K562 (cell line): ENCODE measurements around the gene UVRAG. TPM values are rescaled to one million over a fixed set of nuclear protein-coding genes. Genes with fewer than 3 reads are reported as not detected.

Experiments
- ATAC-seq: fragments of 200-7000 bp; cut with Tn5 transposase; 3 replicates; pipeline ENCODE4 v1.9.1; 2020; ENCODE audit warnings: moderate library complexity
- BruUV-seq: library from RNA; stranded (reverse); fragments of 400-500 nt; replicated peaks from 2 replicates; lab custom pipeline; 2021; lab: Mats Ljungman, UMichigan
- CTCF ChIA-PET: fragments of 300-600 bp; formaldehyde crosslinking; extraction: SDS; loops from one replicate; lab custom pipeline; 2021; ENCODE audit warnings: low intra/inter-chr PET ratio; lab: Yijun Ruan, JAX
- POLR2A ChIA-PET: fragments of 300-600, 350-650 bp; sonication (Branson Sonifier 250); formaldehyde crosslinking; extraction: SDS; loops from one replicate; lab custom pipeline; 2021; ENCODE audit warnings: antibody characterized with exemption, inconsistent platforms; lab: Yijun Ruan, JAX
- DNase-seq, 4 experiments: peaks; one replicate each; pipeline versions ENCODE4 v3.0.0 to v3.0.0-alpha.2; 2011 to 2018; ENCODE audit warnings: low spot score in 3 of 4, mixed read lengths in 3 of 4; ENCODE audit errors: extremely low read depth in 1 of 4
- FAIRE-seq: peaks from 2 replicates; lab custom pipeline; 2011; peaks lifted over from hg19 to GRCh38; lab: Jason Lieb, UNC
- H2AFZ ChIP-seq: 2 replicates; pipeline ENCODE4 v1.6.0; 2011; ENCODE audit warnings: low read depth, low read length, control low read depth, inconsistent platforms
- H3K27ac ChIP-seq: fragments of 200-600 bp; 3 replicates; pipeline ENCODE4 v1.8.0; 2011; ENCODE audit warnings: low read depth, mild to moderate bottlenecking, control low read depth, inconsistent platforms, low read length, moderate library complexity, mixed read lengths; ENCODE audit errors: extremely low read depth
- H3K27me3 ChIP-seq, 2 experiments: fragments of 300-600 bp in 1 of 2; 2 replicates in 1 of 2; 3 replicates in 1 of 2; pipeline versions ENCODE4 v1.6.0 to v1.8.0; 2011; ENCODE audit warnings: inconsistent platforms in 2 of 2, low read length in 2 of 2, mild to moderate bottlenecking in 1 of 2, mixed read lengths in 1 of 2, moderate library complexity in 1 of 2; ENCODE audit not compliant: control insufficient read depth in 2 of 2, insufficient read depth in 2 of 2
- H3K36me3 ChIP-seq: fragments of 300-600 bp; 3 replicates; pipeline ENCODE4 v1.8.0; 2011; ENCODE audit warnings: mild to moderate bottlenecking, low read length, inconsistent platforms; ENCODE audit not compliant: control insufficient read depth, insufficient read depth
- H3K4me1 ChIP-seq, 2 experiments: fragments of 200-600 bp in 1 of 2; replicated peaks in 1 of 2; 2 replicates in 1 of 2; 3 replicates in 1 of 2; pipeline versions ENCODE4 v1.5.1 to v1.8.0; 2011; ENCODE audit warnings: inconsistent platforms in 2 of 2, low read length in 2 of 2, mild to moderate bottlenecking in 1 of 2, mixed read lengths in 1 of 2, moderate library complexity in 1 of 2; ENCODE audit not compliant: control insufficient read depth in 2 of 2, insufficient read depth in 2 of 2
- H3K4me2 ChIP-seq: 2 replicates; pipeline ENCODE4 v1.6.1; 2011; ENCODE audit warnings: low read length, control low read depth, inconsistent platforms, mixed read lengths; ENCODE audit not compliant: insufficient read depth
- H3K4me3 ChIP-seq: fragments of 200-600 bp; sonication (generic), shearing (Covaris generic); 2 replicates; pipeline ENCODE4 v1.5.1; 2016; ENCODE audit warnings: control low read depth, inconsistent platforms
- H3K79me2 ChIP-seq: fragments of 200-600 bp; 3 replicates; pipeline ENCODE4 v1.8.0; 2011; ENCODE audit warnings: low read length, inconsistent platforms; ENCODE audit not compliant: control insufficient read depth, insufficient read depth
- H3K9ac ChIP-seq, 2 experiments: 2 replicates each; pipeline versions ENCODE4 v1.6.0 to v1.6.1; 2011; ENCODE audit warnings: low read depth in 2 of 2, low read length in 2 of 2, control low read depth in 1 of 2, inconsistent platforms in 1 of 2, mild to moderate bottlenecking in 1 of 2, mixed read lengths in 1 of 2; ENCODE audit not compliant: insufficient read depth in 1 of 2
- H3K9me1 ChIP-seq: one replicate; pipeline ENCODE4 v1.6.0; 2011; ENCODE audit warnings: inconsistent platforms, mild to moderate bottlenecking, low read length, moderate library complexity; ENCODE audit not compliant: control insufficient read depth, insufficient read depth
- H3K9me3 ChIP-seq: replicated peaks from 2 replicates; pipeline ENCODE4 v1.5.1; 2011; ENCODE audit warnings: low read depth, low read length, inconsistent platforms; ENCODE audit not compliant: control insufficient read depth, insufficient read depth
- H4K20me1 ChIP-seq: replicated peaks from 2 replicates; pipeline ENCODE4 v1.6.1; 2011; ENCODE audit warnings: low read length, inconsistent platforms, mixed read lengths; ENCODE audit not compliant: control insufficient read depth, insufficient read depth
- MBD2 ChIP-seq: sonication (generic); IDR thresholded peaks from 2 replicates; pipeline ENCODE4 v1.6.1; 2016; ENCODE audit warnings: low read depth, borderline replicate concordance
- POLR3G ChIP-seq: IDR thresholded peaks from 2 replicates; pipeline ENCODE4 v1.6.1; 2011; ENCODE audit not compliant: insufficient read length, insufficient replicate concordance; ENCODE audit errors: extremely low read depth
- PYGO2 ChIP-seq: fragments of 450-650 bp; IDR thresholded peaks from 2 replicates; pipeline ENCODE4 v1.6.1; 2016; ENCODE audit warnings: mild to moderate bottlenecking, missing genetic modification characterization, moderate library complexity, missing compliant biosample characterization
- TAF1 ChIP-seq: IDR thresholded peaks from 2 replicates; pipeline ENCODE4 v1.6.1; 2011; ENCODE audit warnings: mild to moderate bottlenecking, low read length, moderate library complexity; ENCODE audit not compliant: insufficient read depth, control insufficient read depth, severe bottlenecking; ENCODE audit errors: extremely low read depth
- ZBTB8A ChIP-seq: fragments of 450-650 bp; IDR thresholded peaks from 2 replicates; pipeline ENCODE4 v1.6.1; 2018; ENCODE audit warnings: mild to moderate bottlenecking, moderate library complexity; ENCODE audit not compliant: partially characterized antibody
- ZNF384 ChIP-seq: IDR thresholded peaks from 2 replicates; pipeline ENCODE4 v1.6.1; 2012; ENCODE audit warnings: low read depth, low read length, improper control_type of control experiment
- WGBS: fragments of 100-300 bp; shearing (Covaris generic); methylation state at CpG from one replicate; pipeline ENCODE4 v1.1.6; 2016; ENCODE audit warnings: low coverage, mixed read lengths; ENCODE audit not compliant: insufficient coverage; ENCODE audit errors: missing lambda C conversion rate; 5-methylcytosine and 5-hydroxymethylcytosine counted together
- in situ Hi-C: fragments of 300-500 bp; cut with MboI; formaldehyde crosslinking; loops from 4 replicates; pipeline ENCODE4 v1.15.0; 2018; ENCODE audit warnings: inconsistent platforms, mixed read lengths
- intact Hi-C: fragments of 100-400 bp; cut with micrococcal nuclease; formaldehyde crosslinking; loops from 2 replicates; pipeline ENCODE4 v1.14.2; 2022
- polyA plus RNA-seq, 8 experiments: library from polyadenylated mRNA; depleted of rRNA in 4 of 8; stranded (reverse) in 5 of 8; unstranded in 3 of 8; fragments of >200 nt; fragmentation: Nextera tagmentation in 2 of 8; fragmentation: Illumina TruSeq in 1 of 8; extraction: Ambion mirVana in 2 of 8; extraction: Trizol in 1 of 8; gene quantifications; 2 replicates each; pipeline versions ENCODE4 v1.2.1 to v1.2.3, GENCODE V29; 2011 to 2014; ENCODE audit warnings: inconsistent platforms in 1 of 8, missing spikeins in 1 of 8
- total RNA-seq, 7 experiments: library from RNA; depleted of rRNA in 6 of 7; stranded (reverse); fragments of >200 nt in 6 of 7; fragmentation: Illumina TruSeq in 2 of 7; extraction: Trizol in 2 of 7; gene quantifications; 2 replicates each; pipeline versions ENCODE4 v1.2.1 to v1.2.3, GENCODE V29; 2011 to 2021; ENCODE audit warnings: low replicate concordance in 1 of 7
- TF ChIP-seq, protein P1 (sequence below): fragments of 250-450 bp; sonication (Bioruptor Pico); IDR thresholded peaks from 2 replicates; pipeline ENCODE4 v1.5.0; 2020; ENCODE audit warnings: mild to moderate bottlenecking

UVRAG gene
- total and polyA plus RNA-seq, 9 of the 15 experiments (the other 6 are each of a cell fraction or from before 2014, with no cell fraction given), result 3.1 to 17.8 (median 12.4) TPM

DNA sequence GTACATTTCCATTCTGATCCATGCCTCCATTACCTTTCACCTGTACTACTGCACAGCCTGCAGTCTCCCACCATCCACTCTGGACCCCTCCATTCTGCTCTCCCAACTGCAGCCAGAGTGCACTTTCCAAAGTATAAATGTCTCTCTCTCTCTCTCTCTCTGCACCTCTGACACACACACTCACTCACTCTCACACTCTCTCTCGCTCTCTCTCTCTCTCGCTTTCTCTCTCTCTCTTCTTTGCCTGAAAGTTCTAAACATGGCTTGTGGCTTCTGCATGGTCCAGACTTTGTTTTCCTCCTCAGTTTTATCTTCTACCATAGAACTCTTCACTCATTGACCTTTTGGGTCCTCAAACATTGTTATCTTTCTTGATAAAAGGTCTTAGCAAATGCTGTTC lies 314.7 kb downstream of the UVRAG start:
- BruUV-seq, result no TSS peak
- H3K79me2 ChIP-seq, result no peaks in the 10 kb centered on the region
- in situ Hi-C loops (no loop called here), intact Hi-C loops (no loop called here)
- no peaks in the 10 kb centered on the region for H4K20me1 ChIP-seq
- FAIRE-seq (no peak), ATAC-seq (no peak)
- ChIA-PET POLR2A (interaction anchor here (0.5 to 1.7 kb wide), 3 partner anchors 9 to 20 kb away, joined by 3 read pairs; no protein-coding TSS in a partner anchor), CTCF (no interaction called here)
- H3K4me1 ChIP-seq, result no peaks in the 10 kb centered on the region; a peak in 1 of 5 replicates
- H3K9me1 ChIP-seq, result no peaks in the 10 kb centered on the region
- no peak overlapping the region for H2AFZ ChIP-seq
- H3K9me3 ChIP-seq, result no peaks in the 10 kb centered on the region
- H3K4me2 ChIP-seq, result no peak overlapping the region
- no peaks in the 10 kb centered on the region for H3K27me3 ChIP-seq
- no peak overlapping the region for H3K9ac ChIP-seq
- H3K36me3 ChIP-seq, result peaks cover 3% of the 10 kb centered on the region; the same call in 1 of the 3 replicates
- no peak for TF ChIP-seq MBD2
- TF ChIP-seq POLR3G, result no peak
- no peak for TF ChIP-seq PYGO2 (tag)
- no peak for TF ChIP-seq ZNF384
- TF ChIP-seq ZBTB8A, result no peak
- TF ChIP-seq TAF1, result no peak
- TF ChIP-seq, protein P1, sequence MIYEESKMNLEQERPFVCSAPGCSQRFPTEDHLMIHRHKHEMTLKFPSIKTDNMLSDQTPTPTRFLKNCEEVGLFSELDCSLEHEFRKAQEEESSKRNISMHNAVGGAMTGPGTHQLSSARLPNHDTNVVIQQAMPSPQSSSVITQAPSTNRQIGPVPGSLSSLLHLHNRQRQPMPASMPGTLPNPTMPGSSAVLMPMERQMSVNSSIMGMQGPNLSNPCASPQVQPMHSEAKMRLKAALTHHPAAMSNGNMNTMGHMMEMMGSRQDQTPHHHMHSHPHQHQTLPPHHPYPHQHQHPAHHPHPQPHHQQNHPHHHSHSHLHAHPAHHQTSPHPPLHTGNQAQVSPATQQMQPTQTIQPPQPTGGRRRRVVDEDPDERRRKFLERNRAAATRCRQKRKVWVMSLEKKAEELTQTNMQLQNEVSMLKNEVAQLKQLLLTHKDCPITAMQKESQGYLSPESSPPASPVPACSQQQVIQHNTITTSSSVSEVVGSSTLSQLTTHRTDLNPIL (CRISPR knock-in tag), result no peak
- TF ChIP-seq, all 486 proteins: peak for 0
- Histone ChIP-seq H3K27ac (no peak overlapping the region), H3K4me3 (no peak overlapping the region)
- DNase-seq, result no peak
- 85% methylated on average over 2 of the region's 2 CpGs for WGBS
